ENCODE measurements around the gene KDELR1. TPM values are rescaled to one million over a fixed set of nuclear protein-coding genes. Genes with fewer than 3 reads are reported as not detected.

The KDELR1 gene
- total and polyA plus RNA-seq, 8 donors: 58.7 to 113 (median 83.3) TPM

GRCh38 chr19:48344892-48345291 is 46.5 kb downstream of the KDELR1 start:
- intact Hi-C loops (cut with DNase I): no loop called here
- no peak for ATAC-seq
- H3K4me3 ChIP-seq: no peak overlapping the region
- TF ChIP-seq CTCF (IDR thresholded peaks at IDR 0.05): no peak
- no peak for DNase-seq
- no peaks in the 10 kb centered on the region for H3K27me3 ChIP-seq
- no peak overlapping the region for H3K27ac ChIP-seq
- H3K4me1 ChIP-seq: no peaks in the 10 kb centered on the region
- WGBS, 2 donors: 97 to 100% methylated on average over 6 of the region's 6 CpGs
- no peaks in the 10 kb centered on the region for H3K36me3 ChIP-seq
- no peaks in the 10 kb centered on the region for H3K9me3 ChIP-seq
- no peak for FAIRE-seq

- TF ChIP-seq CTCF (IDR thresholded peaks at IDR 0.05): no peak
- Histone ChIP-seq H3K4me3 (no peak overlapping the region), H3K27ac (no peak overlapping the region), H3K4me1 (no peaks in the 10 kb centered on the region), H3K36me3 (no peaks in the 10 kb centered on the region), H3K9me3 (no peaks in the 10 kb centered on the region), H3K27me3 (no peaks in the 10 kb centered on the region)
- ATAC-seq: no peak
- intact Hi-C loops (cut with DNase I): no loop called here
- FAIRE-seq: no peak
- no peak for DNase-seq
- WGBS, 2 donors: 91 to 97% methylated on average over 22 to 23 of the region's 23 CpGs
Observed at GRCh38 chr19:48342841-48343540, 48.4 kb downstream of the KDELR1 start.

- intact Hi-C loops (cut with DNase I): no loop called here
Observed at GRCh38 chr19:48342414-48342738, 49.0 kb downstream of the KDELR1 start.

GRCh38 chr19:48341515-48342413 is 49.6 kb downstream of the KDELR1 start:
- Histone ChIP-seq H3K4me3 (no peak overlapping the region), H3K36me3 (no peaks in the 10 kb centered on the region), H3K9me3 (no peaks in the 10 kb centered on the region), H3K27ac (no peak overlapping the region), H3K27me3 (no peaks in the 10 kb centered on the region), H3K4me1 (no peaks in the 10 kb centered on the region)
- ATAC-seq (no peak), FAIRE-seq (no peak), DNase-seq (no peak)
- WGBS, 2 donors: 95 to 96% methylated on average over 10 of the region's 10 CpGs
- intact Hi-C loops (cut with DNase I): no loop called here
- no peak for TF ChIP-seq CTCF (IDR thresholded peaks at IDR 0.05)

More at GRCh38 chr19:48342414-48342738, 49.0 kb downstream of the KDELR1 start:
- Histone ChIP-seq H3K4me1 (no peaks in the 10 kb centered on the region), H3K27ac (no peak overlapping the region), H3K9me3 (no peaks in the 10 kb centered on the region), H3K36me3 (no peaks in the 10 kb centered on the region), H3K4me3 (no peak overlapping the region), H3K27me3 (no peaks in the 10 kb centered on the region)
- WGBS, 2 donors: 91 to 94% methylated on average over 19 to 20 of the region's 20 CpGs
- ATAC-seq (no peak), DNase-seq (no peak), FAIRE-seq (no peak)
- no peak for TF ChIP-seq CTCF (IDR thresholded peaks at IDR 0.05)

- Histone ChIP-seq H3K27ac (no peak overlapping the region), H3K27me3 (no peaks in the 10 kb centered on the region), H3K4me3 (no peak overlapping the region), H3K9me3 (no peaks in the 10 kb centered on the region), H3K4me1 (no peaks in the 10 kb centered on the region), H3K36me3 (no peaks in the 10 kb centered on the region)
- no peak for TF ChIP-seq CTCF (IDR thresholded peaks at IDR 0.05)
- DNase-seq (no peak), ATAC-seq (peak in 2 of 4 donors; percentile 40 to 48), FAIRE-seq (no peak)
- intact Hi-C loops (cut with DNase I): no loop called here
- WGBS, 2 donors: 91 to 94% methylated on average over 11 of the region's 11 CpGs
Observed at GRCh38 chr19:48340995-48341394, 50.4 kb downstream of the KDELR1 start.
